ENCODE data around the gene CCL22. TPM values are rescaled to one million over a fixed set of nuclear protein-coding genes. Genes with fewer than 3 reads are reported as not detected.

Gene CCL22
- total RNA-seq, 1 experiment from 2014 or later: not detected

DNA sequence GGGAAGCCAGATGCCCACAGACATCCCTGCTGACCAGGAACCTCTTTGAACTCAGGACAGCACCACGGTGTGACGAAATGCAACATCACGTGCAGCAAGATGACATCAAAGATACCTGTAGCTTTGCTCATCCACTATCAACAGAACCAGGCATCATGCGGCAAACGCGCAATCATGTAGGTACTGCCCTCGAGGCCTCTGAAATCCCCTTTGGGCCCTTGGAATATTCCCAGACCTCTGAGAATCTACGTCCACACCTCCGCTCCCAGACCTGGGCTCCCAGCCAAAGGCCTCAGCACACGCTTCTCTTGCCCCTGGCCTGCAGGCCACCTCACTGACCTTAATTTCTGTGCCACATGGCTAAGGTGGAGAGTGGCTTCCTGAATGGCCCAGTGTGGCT lies 21.0 kb downstream of the CCL22 start:
- no CpG with 5 or more reads among the region's 10 CpGs for WGBS (ENCODE audit: extremely low coverage, insufficient read length, low lambda C conversion rate)

More for the DNA sequence above, 21.0 kb downstream of the CCL22 start:
- no peak overlapping the region for H3K4me2 ChIP-seq (ENCODE audit: insufficient read depth, insufficient read length, low read length)
- Mint-ChIP-seq H3K36me3 (ENCODE audit: insufficient read depth in 1 of 3, low read depth in 3 of 3) (no peaks in the 10 kb centered on the region), H3K9me3 (no peaks in the 10 kb centered on the region), H3K27me3 (ENCODE audit: low read depth) (no peaks in the 10 kb centered on the region; the same call in 1 of the 2 replicates), H3K4me3 (no peak overlapping the region), H3K4me1 (peaks cover 9 to 18% of the 10 kb centered on the region in 2 experiments), H3K27ac (peak overlapping the region in 1 of 3 experiments; percentile 23; a peak in 1 of 7 replicates)
- H3K9me3 ChIP-seq (ENCODE audit: control insufficient read depth, low read depth, low read length): no peaks in the 10 kb centered on the region
- H3K14ac ChIP-seq (ENCODE audit: insufficient read depth, low read length): no peak overlapping the region
- H3K4ac ChIP-seq (ENCODE audit: low read depth, low read length): no peak overlapping the region
- no peak overlapping the region for H3K56ac ChIP-seq (ENCODE audit: insufficient read length, low read depth, low read length)
- H3K23ac ChIP-seq (ENCODE audit: insufficient read length, low read depth, low read length): no peak overlapping the region
- no peak overlapping the region for H3K18ac ChIP-seq (ENCODE audit: insufficient read length, low read depth, low read length)
- no peak overlapping the region for H2AFZ ChIP-seq (ENCODE audit: low read length)
- H2AK5ac ChIP-seq (ENCODE audit: insufficient read length, low read length): no peak overlapping the region
- no peak overlapping the region for H4K5ac ChIP-seq (ENCODE audit: insufficient read length, low read depth, low read length)
- no peak overlapping the region for H4K8ac ChIP-seq (replicated peaks; ENCODE audit: insufficient read length, low read depth, low read length)
- no peak overlapping the region for H2BK15ac ChIP-seq (ENCODE audit: low read depth, low read length)
- H2BK120ac ChIP-seq (ENCODE audit: low read depth, low read length, poor library complexity, severe bottlenecking): no peak overlapping the region
- no peaks in the 10 kb centered on the region for H3K79me1 ChIP-seq (ENCODE audit: insufficient read depth, low read depth, low read length, poor library complexity, severe bottlenecking)
- no peaks in the 10 kb centered on the region for H3K4me1 ChIP-seq (ENCODE audit: insufficient read depth, low read length)
- no peak overlapping the region for H3K9ac ChIP-seq (ENCODE audit: extremely low read depth, insufficient read length, low read length)
- H2BK20ac ChIP-seq (ENCODE audit: low read depth, low read length, poor library complexity, severe bottlenecking): no peak overlapping the region
- DNase-seq: no peak
- H4K20me1 ChIP-seq (ENCODE audit: control insufficient read depth, insufficient read depth, insufficient read length): no peaks in the 10 kb centered on the region
- H3K27me3 ChIP-seq (ENCODE audit: insufficient read depth, low read length): no peaks in the 10 kb centered on the region
- no peak overlapping the region for H3T11ph ChIP-seq (ENCODE audit: low read length)
- H4K91ac ChIP-seq (ENCODE audit: insufficient read length, low read depth, low read length): no peak overlapping the region
- H2BK5ac ChIP-seq (ENCODE audit: insufficient read length, low read length): no peak overlapping the region
- no peak overlapping the region for H3K27ac ChIP-seq (ENCODE audit: insufficient read length, low read depth, low read length)
- no peaks in the 10 kb centered on the region for H3K79me2 ChIP-seq (ENCODE audit: insufficient read depth, low read length)
- TF ChIP-seq, protein P1, sequence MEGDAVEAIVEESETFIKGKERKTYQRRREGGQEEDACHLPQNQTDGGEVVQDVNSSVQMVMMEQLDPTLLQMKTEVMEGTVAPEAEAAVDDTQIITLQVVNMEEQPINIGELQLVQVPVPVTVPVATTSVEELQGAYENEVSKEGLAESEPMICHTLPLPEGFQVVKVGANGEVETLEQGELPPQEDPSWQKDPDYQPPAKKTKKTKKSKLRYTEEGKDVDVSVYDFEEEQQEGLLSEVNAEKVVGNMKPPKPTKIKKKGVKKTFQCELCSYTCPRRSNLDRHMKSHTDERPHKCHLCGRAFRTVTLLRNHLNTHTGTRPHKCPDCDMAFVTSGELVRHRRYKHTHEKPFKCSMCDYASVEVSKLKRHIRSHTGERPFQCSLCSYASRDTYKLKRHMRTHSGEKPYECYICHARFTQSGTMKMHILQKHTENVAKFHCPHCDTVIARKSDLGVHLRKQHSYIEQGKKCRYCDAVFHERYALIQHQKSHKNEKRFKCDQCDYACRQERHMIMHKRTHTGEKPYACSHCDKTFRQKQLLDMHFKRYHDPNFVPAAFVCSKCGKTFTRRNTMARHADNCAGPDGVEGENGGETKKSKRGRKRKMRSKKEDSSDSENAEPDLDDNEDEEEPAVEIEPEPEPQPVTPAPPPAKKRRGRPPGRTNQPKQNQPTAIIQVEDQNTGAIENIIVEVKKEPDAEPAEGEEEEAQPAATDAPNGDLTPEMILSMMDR (conservative IDR thresholded peaks at IDR 0.05): no peak
- no peak overlapping the region for H2BK12ac ChIP-seq (ENCODE audit: insufficient read length, low read depth, low read length)
- H3K23me2 ChIP-seq (ENCODE audit: insufficient read length, low read depth, low read length, poor library complexity, severe bottlenecking): no peaks in the 10 kb centered on the region

Data from H9 (cell line).